Body of pancreas (tissue), 4 donors: ENCODE measurements around the gene PIP4K2C. TPM values are rescaled to one million over a fixed set of nuclear protein-coding genes. Genes with fewer than 3 reads are reported as not detected.
"Not testable (repeated sequence)": the region's sequence is repeated elsewhere in the genome, so short reads cannot be mapped to it uniquely, and the experiment has no call there.

Experiments
- ATAC-seq: fragments of 150-250 bp; one replicate; pipeline ENCODE4 v1.9.1; 2016
- DNase-seq, 4 donors: peaks; one replicate each; pipeline ENCODE4 v3.0.0-alpha.2; 2019
- H3K27ac ChIP-seq, 4 donors: fragments of 200-600 bp; sonication (generic); 1 replicate in 3 of 4; 2 replicates in 1 of 4; pipeline versions ENCODE4 v1.5.1 to v1.6.1; 2016 to 2019; ENCODE audit warnings: mild to moderate bottlenecking in 1 of 4, mixed read lengths in 1 of 4, moderate library complexity in 1 of 4
- H3K27me3 ChIP-seq, 2 donors: fragments of 200-600 bp; sonication (generic); one replicate each; pipeline ENCODE4 v1.6.0; 2016; ENCODE audit warnings: mild to moderate bottlenecking in 1 of 2
- H3K36me3 ChIP-seq, 2 donors: fragments of 200-600 bp; sonication (generic); replicated peaks in 1 of 2; 2 replicates each; pipeline ENCODE4 v1.5.1; 2016; ENCODE audit warnings: low read depth in 2 of 2; ENCODE audit not compliant: insufficient read depth in 1 of 2
- H3K4me1 ChIP-seq: fragments of 200-600 bp; sonication (generic); one replicate; pipeline ENCODE4 v1.6.0; 2016
- H3K4me3 ChIP-seq, 2 donors: fragments of 200-600 bp; sonication (generic); 1 replicate in 1 of 2; 2 replicates in 1 of 2; pipeline ENCODE4 v1.5.1; 2016 to 2019
- H3K9me3 ChIP-seq, 3 donors: fragments of 200-600 bp; sonication (generic); 1 replicate in 2 of 3; 2 replicates in 1 of 3; pipeline ENCODE4 v1.5.1; 2016
- POLR2A ChIP-seq, 3 donors: fragments of 450-650 bp; IDR thresholded peaks; one replicate each; pipeline ENCODE4 v1.6.1; 2016; ENCODE audit warnings: antibody characterized with exemption in 3 of 3, mild to moderate bottlenecking in 2 of 3
- WGBS, 2 donors: methylation state at CpG; one replicate each; pipeline ENCODE4 v1.1.5; 2017; 5-methylcytosine and 5-hydroxymethylcytosine counted together
- intact Hi-C: fragments of 100-400 bp; cut with DNase I; formaldehyde crosslinking; loops from one replicate; pipeline ENCODE4 v1.15.1; 2023
- total RNA-seq, 2 donors: library from RNA; depleted of rRNA; stranded (reverse); fragments of >200 nt; gene quantifications; one replicate each; pipeline ENCODE4 v1.1.0, GENCODE V29; 2016
- TF ChIP-seq, protein P1 (sequence below), 7 experiments: fragments of 450-650 bp in 4 of 7; fragments of 200-600 bp in 3 of 7; sonication (generic) in 3 of 7; IDR thresholded peaks; one replicate each; pipeline ENCODE4 v1.5.1; 2016 to 2019; ENCODE audit warnings: antibody characterized with exemption in 7 of 7

Gene PIP4K2C
- total RNA-seq, 2 donors from 2014 or later = 12.2 to 48.0 TPM

DNA sequence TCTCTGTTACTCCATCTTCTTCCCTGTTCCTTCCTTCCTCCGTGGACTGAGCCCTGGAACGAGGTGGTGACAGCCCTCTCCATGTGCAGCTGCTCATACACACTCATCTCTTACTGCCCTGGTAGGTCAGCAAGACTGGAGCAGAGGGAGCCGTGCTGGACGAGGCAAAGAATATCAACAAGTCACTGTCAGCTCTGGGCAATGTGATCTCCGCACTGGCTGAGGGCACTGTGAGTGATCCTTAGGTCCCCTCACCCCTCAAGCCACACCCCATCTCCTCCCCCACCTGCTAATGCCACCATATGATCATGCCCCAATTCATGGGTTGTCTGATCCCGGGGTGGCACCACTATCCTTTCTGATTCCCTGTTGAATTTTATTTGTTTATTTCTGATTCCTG is 22.2 kb upstream of the PIP4K2C start:
- WGBS, 2 donors = 78 to 80% methylated on average over 4 to 6 of the region's 6 CpGs
- Histone ChIP-seq H3K9me3 (no peaks in the 10 kb centered on the region), H3K4me3 (no peak overlapping the region), H3K36me3 (no peaks in the 10 kb centered on the region), H3K4me1 (no peaks in the 10 kb centered on the region), H3K27ac (no peak overlapping the region), H3K27me3 (no peaks in the 10 kb centered on the region)
- intact Hi-C loops = no loop called here
- ATAC-seq (no peak), DNase-seq (no peak)
- TF ChIP-seq POLR2A (IDR thresholded peaks at IDR 0.05) = no peak
- TF ChIP-seq, protein P1, sequence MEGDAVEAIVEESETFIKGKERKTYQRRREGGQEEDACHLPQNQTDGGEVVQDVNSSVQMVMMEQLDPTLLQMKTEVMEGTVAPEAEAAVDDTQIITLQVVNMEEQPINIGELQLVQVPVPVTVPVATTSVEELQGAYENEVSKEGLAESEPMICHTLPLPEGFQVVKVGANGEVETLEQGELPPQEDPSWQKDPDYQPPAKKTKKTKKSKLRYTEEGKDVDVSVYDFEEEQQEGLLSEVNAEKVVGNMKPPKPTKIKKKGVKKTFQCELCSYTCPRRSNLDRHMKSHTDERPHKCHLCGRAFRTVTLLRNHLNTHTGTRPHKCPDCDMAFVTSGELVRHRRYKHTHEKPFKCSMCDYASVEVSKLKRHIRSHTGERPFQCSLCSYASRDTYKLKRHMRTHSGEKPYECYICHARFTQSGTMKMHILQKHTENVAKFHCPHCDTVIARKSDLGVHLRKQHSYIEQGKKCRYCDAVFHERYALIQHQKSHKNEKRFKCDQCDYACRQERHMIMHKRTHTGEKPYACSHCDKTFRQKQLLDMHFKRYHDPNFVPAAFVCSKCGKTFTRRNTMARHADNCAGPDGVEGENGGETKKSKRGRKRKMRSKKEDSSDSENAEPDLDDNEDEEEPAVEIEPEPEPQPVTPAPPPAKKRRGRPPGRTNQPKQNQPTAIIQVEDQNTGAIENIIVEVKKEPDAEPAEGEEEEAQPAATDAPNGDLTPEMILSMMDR (IDR thresholded peaks at IDR 0.05) = no peak

DNA sequence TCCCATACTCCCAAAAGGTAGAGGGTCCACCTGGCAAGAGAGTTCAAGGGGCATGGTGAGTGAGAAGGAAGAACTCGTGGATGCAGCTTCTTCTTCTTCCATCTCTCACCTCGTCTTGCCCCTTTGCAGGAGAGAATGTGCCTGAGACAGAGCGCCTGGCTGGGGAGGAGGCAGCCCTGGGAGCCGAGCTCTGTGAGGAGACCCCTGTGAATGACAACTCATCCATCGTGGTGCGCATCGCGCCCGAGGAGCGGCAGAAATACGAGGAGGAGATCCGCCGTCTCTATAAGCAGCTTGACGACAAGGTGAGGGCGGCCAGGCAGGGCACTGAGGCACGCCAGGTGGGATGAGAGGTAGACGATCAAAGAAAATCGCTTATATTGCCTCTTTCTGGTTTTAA is 21.1 kb upstream of the PIP4K2C start:
- no peak for DNase-seq

DNA sequence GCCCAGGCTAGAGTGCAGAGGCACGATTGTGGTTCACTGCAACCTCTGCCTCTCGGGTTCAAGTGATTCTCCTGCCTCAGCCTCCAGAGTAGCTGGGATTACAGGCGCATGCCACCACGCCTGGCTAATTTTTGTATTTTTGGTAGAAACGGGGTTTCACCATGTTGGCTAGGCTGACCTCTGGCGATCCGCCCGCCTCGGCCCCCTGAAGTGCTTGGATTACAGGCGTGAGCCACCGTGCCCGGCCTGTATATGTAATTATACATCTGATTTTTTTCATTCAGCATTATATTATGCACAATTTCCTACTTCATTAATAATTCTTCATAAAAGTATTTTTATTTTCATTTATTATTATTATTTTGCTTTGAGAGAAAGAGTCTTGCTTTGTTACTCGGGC is 20.6 kb upstream of the PIP4K2C start:
- H3K36me3 ChIP-seq = not testable (repeated sequence)

More for the DNA sequence above, 21.1 kb upstream of the PIP4K2C start:
- no peak for ATAC-seq
- intact Hi-C loops = no loop called here
- no peak for TF ChIP-seq POLR2A (IDR thresholded peaks at IDR 0.05)
- TF ChIP-seq, protein P1 (IDR thresholded peaks at IDR 0.05) = no peak
- no peaks in the 10 kb centered on the region for H3K4me1 ChIP-seq
- no peaks in the 10 kb centered on the region for H3K27me3 ChIP-seq
- WGBS, 2 donors = 82 to 84% methylated on average over 18 of the region's 18 CpGs
- no peaks in the 10 kb centered on the region for H3K9me3 ChIP-seq
- H3K36me3 ChIP-seq = no peaks in the 10 kb centered on the region
- no peak overlapping the region for H3K27ac ChIP-seq
- no peak overlapping the region for H3K4me3 ChIP-seq

DNA sequence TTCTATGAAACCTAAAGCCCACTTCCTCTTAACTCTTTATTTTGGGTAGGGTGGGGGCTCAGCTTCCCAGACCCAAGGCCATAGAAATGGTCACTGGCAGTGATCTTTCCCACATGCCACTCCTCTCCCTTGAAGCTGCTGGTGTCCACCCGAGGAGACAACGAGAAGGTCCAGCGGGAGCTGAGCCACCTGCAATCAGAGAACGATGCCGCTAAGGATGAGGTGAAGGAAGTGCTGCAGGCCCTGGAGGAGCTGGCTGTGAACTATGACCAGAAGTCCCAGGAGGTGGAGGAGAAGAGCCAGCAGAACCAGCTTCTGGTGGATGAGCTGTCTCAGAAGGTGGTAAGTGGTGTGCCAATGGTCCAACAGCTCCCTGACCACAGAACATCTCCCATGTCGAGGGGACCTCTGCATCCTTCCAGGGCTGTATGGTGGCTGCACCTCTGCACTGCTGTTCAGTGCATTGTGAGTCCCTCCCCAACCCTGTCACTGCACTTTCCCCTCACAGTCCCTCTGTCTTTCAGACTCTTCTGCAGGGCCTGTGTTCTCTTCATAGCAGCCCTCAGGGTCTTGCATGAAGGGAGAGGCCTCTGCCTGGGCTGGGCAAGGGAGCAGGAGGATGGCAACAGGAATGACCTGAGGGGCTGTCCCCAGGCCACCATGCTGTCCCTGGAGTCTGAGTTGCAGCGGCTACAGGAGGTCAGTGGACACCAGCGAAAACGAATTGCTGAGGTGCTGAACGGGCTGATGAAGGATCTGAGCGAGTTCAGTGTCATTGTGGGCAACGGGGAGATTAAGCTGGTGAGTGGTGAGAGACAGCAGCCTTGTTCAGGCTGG is 18.8 kb upstream of the PIP4K2C start:
- TF ChIP-seq, protein P1 (IDR thresholded peaks at IDR 0.05) = no peak
- no peak for TF ChIP-seq POLR2A (IDR thresholded peaks at IDR 0.05)
- Histone ChIP-seq H3K4me1 (no peaks in the 10 kb centered on the region), H3K27me3 (no peaks in the 10 kb centered on the region), H3K9me3 (no peaks in the 10 kb centered on the region), H3K4me3 (no peak overlapping the region), H3K27ac (no peak overlapping the region), H3K36me3 (no peaks in the 10 kb centered on the region)
- WGBS, 2 donors = 81 to 86% methylated on average over 11 to 12 of the region's 12 CpGs
- ATAC-seq = no peak
- DNase-seq = no peak
- intact Hi-C loops = no loop called here

More for the DNA sequence above, 20.6 kb upstream of the PIP4K2C start:
- H3K27me3 ChIP-seq, intact Hi-C loops, DNase-seq, H3K9me3 ChIP-seq, ATAC-seq, H3K4me3 ChIP-seq, H3K4me1 ChIP-seq, H3K27ac ChIP-seq: not testable (repeated sequence)
- 78 to 84% methylated on average over 13 of the region's 13 CpGs for whole genome bisulfite sequencing, 2 donors

DNA sequence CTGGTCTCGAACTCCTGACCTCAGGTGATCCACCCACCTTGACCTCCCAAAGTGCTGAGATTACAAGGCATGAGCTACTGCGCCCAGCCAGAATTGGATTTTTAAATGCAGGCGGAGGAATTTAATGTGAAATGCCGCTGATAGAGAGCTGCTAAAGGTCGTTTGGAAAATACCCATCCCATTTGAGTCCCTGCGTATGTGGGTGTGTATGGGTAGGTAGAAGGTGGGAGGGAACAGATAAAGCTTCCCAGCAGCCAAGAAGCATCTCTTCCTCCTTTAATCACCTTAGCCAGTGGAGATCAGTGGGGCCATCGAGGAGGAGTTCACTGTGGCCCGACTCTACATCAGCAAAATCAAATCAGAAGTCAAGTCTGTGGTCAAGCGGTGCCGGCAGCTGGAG is 16.2 kb upstream of the PIP4K2C start:
- ATAC-seq (no peak), DNase-seq (no peak)
- H3K9me3 ChIP-seq = no peaks in the 10 kb centered on the region
- TF ChIP-seq, protein P1 (IDR thresholded peaks at IDR 0.05) = no peak
- TF ChIP-seq POLR2A (IDR thresholded peaks at IDR 0.05) = no peak
- H3K27me3 ChIP-seq = no peaks in the 10 kb centered on the region
- no peaks in the 10 kb centered on the region for H3K4me1 ChIP-seq
- 80 to 88% methylated on average over 10 of the region's 10 CpGs for WGBS, 2 donors
- no peaks in the 10 kb centered on the region for H3K36me3 ChIP-seq
- no peak overlapping the region for H3K27ac ChIP-seq
- intact Hi-C loops = no loop called here
- H3K4me3 ChIP-seq = no peak overlapping the region
